HG03045 (cell line): ENCODE data around the gene PTGDR.

Source experiments
- ATAC-seq: cut with Tn5 transposase; IDR thresholded peaks from one replicate; pipeline ENCODE4 v1.9.1; 2021; ENCODE audit warnings: mild to moderate bottlenecking, moderate library complexity; ENCODE audit not compliant: unreplicated experiment

PTGDR gene

GRCh38 chr14:52307905-52308304 lies 40.4 kb downstream of the PTGDR start:
- ATAC-seq, result no peak

- ATAC-seq, result no peak
Observed at GRCh38 chr14:52310541-52310940, 43.0 kb downstream of the PTGDR start.

GRCh38 chr14:52312931-52313355 lies 45.4 kb downstream of the PTGDR start:
- ATAC-seq, result no peak

- ATAC-seq, result no peak
Observed at GRCh38 chr14:52313462-52313861, 46.0 kb downstream of the PTGDR start.

GRCh38 chr14:52313903-52314594 lies 46.6 kb downstream of the PTGDR start, which contains the start of gene PTGER2:
Gene PTGER2 (plus strand): TSS chr14:52314312. CDS start chr14:52314549, 237 bp downstream.
- peak; percentile 56 for ATAC-seq

GRCh38 chr14:52314595-52315354 lies 47.3 kb downstream of the PTGDR start:
- ATAC-seq, result peak; percentile 32

GRCh38 chr14:52315355-52315718 lies 47.8 kb downstream of the PTGDR start:
- ATAC-seq, result peak; percentile 4

GRCh38 chr14:52318062-52318461 lies 50.6 kb downstream of the PTGDR start:
- ATAC-seq, result no peak

- no peak for ATAC-seq
Observed at GRCh38 chr14:52318826-52319645, 51.5 kb downstream of the PTGDR start.

GRCh38 chr14:52319919-52320318 lies 52.4 kb downstream of the PTGDR start:
- no peak for ATAC-seq

- peak; percentile 92 for ATAC-seq
Observed at GRCh38 chr14:52325126-52325525, 57.6 kb downstream of the PTGDR start.

- ATAC-seq, result no peak
Observed at GRCh38 chr14:52325630-52326029, 58.1 kb downstream of the PTGDR start.
